Muscle layer of duodenum (tissue), 2 donors: Measurements from ENCODE around the gene MAD1L1.

Source experiments
- H3K27ac ChIP-seq: one replicate; pipeline ENCODE4 v1.7.0; 2013; ENCODE audit warnings: mild to moderate bottlenecking, low read length
- H3K27me3 ChIP-seq: one replicate; pipeline ENCODE4 v1.7.0; 2013; ENCODE audit warnings: low read depth, mild to moderate bottlenecking, control low read depth, low read length
- H3K36me3 ChIP-seq, 2 donors: one replicate each; pipeline ENCODE4 v1.7.0; 2013; ENCODE audit warnings: low read length in 2 of 2, control low read depth in 1 of 2, mild to moderate bottlenecking in 1 of 2; ENCODE audit not compliant: insufficient read depth in 2 of 2, control insufficient read depth in 1 of 2
- H3K4me1 ChIP-seq, 2 donors: one replicate each; pipeline ENCODE4 v1.7.0; 2013; ENCODE audit warnings: low read length in 2 of 2, mild to moderate bottlenecking in 2 of 2, control low read depth in 1 of 2, moderate library complexity in 1 of 2; ENCODE audit not compliant: insufficient read depth in 2 of 2, control insufficient read depth in 1 of 2
- H3K4me3 ChIP-seq, 2 donors: one replicate each; pipeline ENCODE4 v1.7.0; 2013; ENCODE audit warnings: low read length in 2 of 2, low read depth in 1 of 2, mild to moderate bottlenecking in 1 of 2
- H3K9me3 ChIP-seq, 2 donors: one replicate each; pipeline ENCODE4 v1.7.0; 2013; ENCODE audit warnings: low read length in 2 of 2, control low read depth in 1 of 2, mild to moderate bottlenecking in 1 of 2; ENCODE audit not compliant: control insufficient read depth in 1 of 2
- donor health status: healthy.

MAD1L1 gene

DNA sequence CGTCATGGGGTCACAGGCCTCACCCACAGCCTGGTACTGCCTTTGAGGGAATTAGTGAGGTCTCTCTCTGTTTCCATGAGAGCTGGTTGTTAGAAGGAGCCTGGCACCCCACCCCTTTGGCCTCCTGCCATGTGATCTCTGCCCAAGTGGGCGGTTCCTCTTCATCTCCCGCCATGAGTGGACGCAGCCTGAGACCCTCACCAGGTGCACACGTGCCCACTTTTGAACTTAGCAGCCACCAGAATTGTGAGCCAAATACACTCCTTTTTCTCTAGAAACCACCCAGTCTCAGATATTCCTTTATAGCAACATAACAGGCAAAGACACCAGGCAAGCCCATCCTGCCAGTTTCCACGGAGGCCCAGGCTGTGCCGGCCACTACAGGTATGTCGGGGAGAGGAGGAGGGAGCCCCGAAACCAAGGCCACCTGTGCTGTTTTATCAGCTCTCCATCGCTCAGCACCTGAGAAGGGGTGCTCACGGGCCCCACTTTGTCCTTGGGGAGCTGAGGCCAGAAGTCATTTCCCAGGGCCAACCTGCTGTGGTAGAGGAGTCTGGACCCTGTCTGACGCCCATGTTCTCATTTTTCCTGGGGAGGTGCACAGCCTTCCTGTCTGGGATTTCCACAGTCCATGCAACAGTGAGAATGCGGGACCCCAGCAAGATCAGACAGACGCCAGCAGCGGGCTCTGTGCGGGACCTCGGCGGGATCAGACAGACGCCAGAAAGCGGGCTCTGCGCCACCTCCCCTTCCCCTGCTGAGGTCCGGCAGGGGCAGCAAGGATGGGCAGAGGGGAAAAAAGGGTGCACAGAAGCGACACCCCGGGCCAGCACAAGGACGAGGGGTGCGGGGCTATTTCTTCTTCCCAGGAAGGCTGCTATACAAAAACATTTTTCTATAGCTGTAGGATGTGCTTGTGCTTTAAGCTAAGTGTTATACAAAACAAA, 342.2 kb downstream of the MAD1L1 start:
- no peak overlapping the region for H3K27ac ChIP-seq
- H3K36me3 ChIP-seq: peaks cover 0 to 12% of the 10 kb centered on the region in 2 donors
- H3K9me3 ChIP-seq: no peaks in the 10 kb centered on the region
- no peaks in the 10 kb centered on the region for H3K4me1 ChIP-seq
- H3K27me3 ChIP-seq: no peaks in the 10 kb centered on the region
- H3K4me3 ChIP-seq: no peak overlapping the region

- no peak overlapping the region for H3K4me3 ChIP-seq
- no peaks in the 10 kb centered on the region for H3K9me3 ChIP-seq
- H3K4me1 ChIP-seq: no peaks in the 10 kb centered on the region
- H3K27ac ChIP-seq: no peak overlapping the region
- H3K36me3 ChIP-seq: peaks cover 0 to 12% of the 10 kb centered on the region in 2 donors
- H3K27me3 ChIP-seq: no peaks in the 10 kb centered on the region
These were observed 343.1 kb downstream of the MAD1L1 start for GRCh38 chr7:1889556-1890181.

DNA sequence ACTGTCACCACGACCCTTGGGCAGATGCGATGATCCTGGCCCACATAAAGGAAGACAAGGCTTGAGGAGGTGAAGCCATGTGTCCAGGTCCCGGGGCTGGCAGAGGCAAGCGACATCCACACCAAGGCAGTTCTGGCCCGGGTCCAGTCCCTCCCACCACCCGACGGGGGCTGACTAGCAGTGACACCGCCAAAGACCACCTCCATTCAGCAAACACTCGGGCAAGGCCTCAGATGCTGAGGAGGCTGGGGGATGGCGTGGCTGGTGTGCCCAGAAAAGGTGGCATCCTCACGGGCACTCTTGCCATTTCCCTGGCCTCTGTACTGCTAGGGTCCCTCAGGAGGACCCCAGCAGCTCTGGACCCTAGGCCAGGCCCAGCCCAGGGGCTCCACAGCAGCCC, 343.7 kb downstream of the MAD1L1 start:
- H3K4me3 ChIP-seq: no peak overlapping the region
- H3K9me3 ChIP-seq: no peaks in the 10 kb centered on the region
- no peaks in the 10 kb centered on the region for H3K4me1 ChIP-seq
- H3K27me3 ChIP-seq: no peaks in the 10 kb centered on the region
- peaks cover 0 to 12% of the 10 kb centered on the region in 2 donors for H3K36me3 ChIP-seq
- H3K27ac ChIP-seq: no peak overlapping the region

DNA sequence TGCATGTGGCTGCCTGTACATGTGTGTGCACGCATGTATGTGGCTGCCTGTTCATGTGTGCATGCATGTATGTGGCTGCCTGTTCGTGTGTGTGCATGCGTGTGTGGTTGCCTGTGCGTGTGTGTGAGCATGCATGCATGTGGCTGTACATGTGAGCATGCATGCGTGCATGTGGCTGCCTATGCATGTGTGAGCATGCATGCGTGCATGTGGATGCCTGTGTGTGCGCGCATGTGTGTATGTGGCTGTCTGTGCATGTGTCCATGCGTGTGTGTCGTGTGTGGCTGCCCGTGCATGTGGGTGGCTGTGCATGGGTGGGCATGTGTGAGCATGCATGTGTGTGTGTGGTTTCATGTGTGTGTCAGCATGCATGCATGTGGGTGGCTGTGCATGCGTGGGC, 344.3 kb downstream of the MAD1L1 start:
- Histone ChIP-seq H3K27ac (no peak overlapping the region), H3K27me3 (no peaks in the 10 kb centered on the region), H3K4me3 (no peak overlapping the region), H3K36me3 (peaks cover 0 to 12% of the 10 kb centered on the region in 2 donors), H3K4me1 (no peaks in the 10 kb centered on the region), H3K9me3 (no peaks in the 10 kb centered on the region)

DNA sequence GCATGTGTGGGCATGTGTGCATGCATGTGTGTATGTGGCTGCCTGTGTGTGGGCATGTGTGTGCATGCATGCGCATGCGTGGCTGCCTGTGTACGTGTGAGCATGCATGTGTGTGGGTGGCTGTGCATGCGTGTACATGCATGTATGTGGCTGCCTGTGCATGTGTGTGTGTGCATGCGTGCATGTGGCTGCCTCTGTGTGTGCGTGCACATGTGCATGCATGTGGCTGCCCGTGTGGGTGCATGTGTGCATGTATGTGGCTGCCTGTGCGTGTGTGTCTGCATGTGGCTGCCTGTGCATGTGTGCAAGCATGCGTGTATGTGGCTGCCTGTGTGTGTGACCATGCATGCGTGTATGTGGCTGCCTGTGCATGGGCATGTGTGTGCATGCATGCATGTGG, 345.5 kb downstream of the MAD1L1 start:
- Histone ChIP-seq H3K9me3 (no peaks in the 10 kb centered on the region), H3K4me3 (no peak overlapping the region), H3K36me3 (peaks cover 0 to 12% of the 10 kb centered on the region in 2 donors), H3K4me1 (no peaks in the 10 kb centered on the region), H3K27me3 (no peaks in the 10 kb centered on the region), H3K27ac (no peak overlapping the region)

- Histone ChIP-seq H3K4me1 (no peaks in the 10 kb centered on the region), H3K27me3 (no peaks in the 10 kb centered on the region), H3K27ac (no peak overlapping the region), H3K9me3 (no peaks in the 10 kb centered on the region), H3K4me3 (no peak overlapping the region), H3K36me3 (peaks cover 0 to 12% of the 10 kb centered on the region in 2 donors)
These were observed 346.2 kb downstream of the MAD1L1 start for GRCh38 chr7:1886361-1887064.

- H3K27me3 ChIP-seq: no peaks in the 10 kb centered on the region
- no peak overlapping the region for H3K4me3 ChIP-seq
- H3K4me1 ChIP-seq: no peaks in the 10 kb centered on the region
- H3K36me3 ChIP-seq: peaks cover 0 to 12% of the 10 kb centered on the region in 2 donors
- no peak overlapping the region for H3K27ac ChIP-seq
- H3K9me3 ChIP-seq: no peaks in the 10 kb centered on the region
These were observed 347.1 kb downstream of the MAD1L1 start for GRCh38 chr7:1885465-1886226.

DNA sequence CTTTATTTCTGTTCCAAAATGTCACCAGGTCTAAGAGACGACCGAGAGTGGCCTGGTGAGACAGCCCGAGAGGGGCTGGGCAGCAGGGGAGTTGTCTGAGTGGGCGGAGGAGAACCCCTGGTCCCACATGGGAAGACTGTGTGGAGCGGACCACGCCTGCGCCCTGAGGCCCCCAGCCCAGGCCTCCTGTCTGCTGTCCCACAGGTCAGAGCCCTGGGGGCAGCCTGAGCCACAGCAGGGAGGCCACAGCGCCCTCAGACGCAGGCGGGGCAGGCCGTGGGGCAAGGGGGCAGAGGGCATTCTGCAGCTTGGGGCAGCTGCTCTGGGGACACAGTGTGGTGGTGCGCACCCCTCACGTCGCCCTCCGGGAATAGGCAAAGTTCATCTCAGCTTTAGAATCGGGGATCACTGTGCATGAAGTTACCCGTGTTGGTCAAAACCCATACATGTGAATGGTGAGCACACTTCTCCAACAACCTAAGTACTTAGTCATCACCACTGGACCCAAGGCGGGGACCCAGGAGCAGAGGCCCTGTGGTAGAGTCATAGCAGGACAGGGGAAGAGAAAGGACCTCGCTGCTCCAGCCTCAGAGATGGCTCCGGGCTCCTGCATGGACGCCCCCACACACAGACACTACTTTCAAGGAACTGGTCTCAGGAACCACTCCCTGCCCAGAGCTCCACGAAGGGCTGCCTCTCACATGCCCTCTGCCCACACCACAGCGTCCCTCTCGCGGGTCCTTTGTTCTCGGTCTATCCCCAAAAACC, 348.0 kb downstream of the MAD1L1 start:
- H3K36me3 ChIP-seq: peaks cover 0 to 12% of the 10 kb centered on the region in 2 donors
- no peaks in the 10 kb centered on the region for H3K27me3 ChIP-seq
- H3K4me3 ChIP-seq: no peak overlapping the region
- no peak overlapping the region for H3K27ac ChIP-seq
- no peaks in the 10 kb centered on the region for H3K9me3 ChIP-seq
- H3K4me1 ChIP-seq: no peaks in the 10 kb centered on the region

- H3K36me3 ChIP-seq: peaks cover 0 to 12% of the 10 kb centered on the region in 2 donors
- H3K4me3 ChIP-seq: no peak overlapping the region
These were observed 348.7 kb downstream of the MAD1L1 start for GRCh38 chr7:1883834-1884582.

More at GRCh38 chr7:1883834-1884582, 348.7 kb downstream of the MAD1L1 start:
- H3K27ac ChIP-seq: no peak overlapping the region
- H3K9me3 ChIP-seq: no peaks in the 10 kb centered on the region
- no peaks in the 10 kb centered on the region for H3K27me3 ChIP-seq
- H3K4me1 ChIP-seq: no peaks in the 10 kb centered on the region
